ENCODE results near the gene GFER.

The GFER gene

GRCh38 chr16:2002406-2003230 lies 18.6 kb downstream of the GFER start:
- no peak overlapping the region for H3K4me3 ChIP-seq (ENCODE audit: low read length)
- no peak for TF ChIP-seq CTCF (conservative IDR thresholded peaks at IDR 0.05; ENCODE audit: low read depth, low read length)

GRCh38 chr16:2003231-2003826 lies 19.3 kb downstream of the GFER start:
- TF ChIP-seq CTCF (conservative IDR thresholded peaks at IDR 0.05; ENCODE audit: low read depth, low read length): no peak
- DNase-seq (ENCODE audit: low read depth): no peak
- no peak overlapping the region for H3K4me3 ChIP-seq (ENCODE audit: low read length)

More at GRCh38 chr16:2002406-2003230, 18.6 kb downstream of the GFER start:
- DNase-seq (ENCODE audit: low read depth): no peak

- peak; percentile 98 for TF ChIP-seq CTCF (conservative IDR thresholded peaks at IDR 0.05; ENCODE audit: low read depth, low read length)
- DNase-seq (ENCODE audit: low read depth): peak; percentile 63
- no peak overlapping the region for H3K4me3 ChIP-seq (ENCODE audit: low read length)
These were observed 20.0 kb downstream of the GFER start for GRCh38 chr16:2003827-2004641.

GRCh38 chr16:2004795-2005517 lies 21.0 kb downstream of the GFER start:
- no peak overlapping the region for H3K4me3 ChIP-seq (ENCODE audit: low read length)
- TF ChIP-seq CTCF (conservative IDR thresholded peaks at IDR 0.05; ENCODE audit: low read depth, low read length): no peak
- DNase-seq (ENCODE audit: low read depth): no peak

GRCh38 chr16:2005646-2006045 lies 21.7 kb downstream of the GFER start:
- no peak overlapping the region for H3K4me3 ChIP-seq (ENCODE audit: low read length)
- no peak for TF ChIP-seq CTCF (conservative IDR thresholded peaks at IDR 0.05; ENCODE audit: low read depth, low read length)
- no peak for DNase-seq (ENCODE audit: low read depth)

- TF ChIP-seq CTCF (conservative IDR thresholded peaks at IDR 0.05; ENCODE audit: low read depth, low read length): no peak
- H3K4me3 ChIP-seq (ENCODE audit: low read length): no peak overlapping the region
- DNase-seq (ENCODE audit: low read depth): no peak
These were observed 22.3 kb downstream of the GFER start for GRCh38 chr16:2006317-2006716.
